Measurements from ENCODE around the gene MIA. TPM values are rescaled to one million over a fixed set of nuclear protein-coding genes. Genes with fewer than 3 reads are reported as not detected.
A peak's percentile ranks its signal among the peaks of the same experiment; 100 is the strongest.

Gene MIA
- total RNA-seq, 1 donor from 2014 or later = not detected

- Histone ChIP-seq H3K79me2 (ENCODE audit: low read depth) (no peaks in the 10 kb centered on the region), H3K4me2 (no peak overlapping the region), H4K20me1 (ENCODE audit: low read depth) (no peaks in the 10 kb centered on the region), H3K9me3 (ENCODE audit: low read depth) (no peaks in the 10 kb centered on the region), H3F3A (ENCODE audit: low read depth) (peaks cover 4% of the 10 kb centered on the region), H3K4me3 (no peak overlapping the region), H3K27me3 (no peaks in the 10 kb centered on the region), H3K27ac (no peak overlapping the region), H3K9ac (no peak overlapping the region), H3K4me1 (no peaks in the 10 kb centered on the region), H3K36me3 (no peaks in the 10 kb centered on the region), H2AFZ (replicated peaks) (no peak overlapping the region)
- Mint-ChIP-seq H3K27me3 (ENCODE audit: insufficient read depth, low read depth) (peaks cover 4% of the 10 kb centered on the region), H3K27ac (no peak overlapping the region), H3K4me3 (peak overlapping the region; percentile 48), H3K4me1 (peaks cover 3% of the 10 kb centered on the region), H3K9me3 (no peaks in the 10 kb centered on the region), H3K36me3 (peaks cover 6% of the 10 kb centered on the region)
- TF ChIP-seq EZH2 (IDR thresholded peaks at IDR 0.05) (no peak), EZH2phosphoT487 (IDR thresholded peaks at IDR 0.05) (no peak)
- no peak for DNase-seq (ENCODE audit: low spot score)
Measured at GRCh38 chr19:40741527-40742390, 33.6 kb upstream of the MIA start.

GRCh38 chr19:40742477-40742876 is 32.8 kb upstream of the MIA start:
- Histone ChIP-seq H3K79me2 (ENCODE audit: low read depth) (no peaks in the 10 kb centered on the region), H3F3A (ENCODE audit: low read depth) (peaks cover 4% of the 10 kb centered on the region), H3K27me3 (no peaks in the 10 kb centered on the region), H3K9me3 (ENCODE audit: low read depth) (no peaks in the 10 kb centered on the region), H3K4me3 (no peak overlapping the region), H3K4me1 (no peaks in the 10 kb centered on the region), H2AFZ (replicated peaks) (no peak overlapping the region), H4K20me1 (ENCODE audit: low read depth) (no peaks in the 10 kb centered on the region), H3K27ac (no peak overlapping the region), H3K9ac (no peak overlapping the region), H3K36me3 (no peaks in the 10 kb centered on the region), H3K4me2 (no peak overlapping the region)
- H3K36me3 Mint-ChIP-seq = peaks cover 5% of the 10 kb centered on the region
- no peak for TF ChIP-seq EZH2phosphoT487 (IDR thresholded peaks at IDR 0.05)
- TF ChIP-seq CTCF (IDR thresholded peaks at IDR 0.05) = no peak
- no peak for TF ChIP-seq EZH2 (IDR thresholded peaks at IDR 0.05)
- H3K27ac Mint-ChIP-seq = no peak overlapping the region
- no peak for DNase-seq (ENCODE audit: low spot score)
- no peak overlapping the region for H3K4me3 Mint-ChIP-seq
- peaks cover 4% of the 10 kb centered on the region for H3K27me3 Mint-ChIP-seq (ENCODE audit: insufficient read depth, low read depth)
- no peaks in the 10 kb centered on the region for H3K9me3 Mint-ChIP-seq
- H3K4me1 Mint-ChIP-seq = peaks cover 3% of the 10 kb centered on the region

- Histone ChIP-seq H3K9me3 (ENCODE audit: low read depth) (no peaks in the 10 kb centered on the region), H3K79me2 (ENCODE audit: low read depth) (peaks cover 4% of the 10 kb centered on the region), H3K27ac (no peak overlapping the region), H3K9ac (no peak overlapping the region), H3K4me3 (no peak overlapping the region), H3K36me3 (no peaks in the 10 kb centered on the region), H3F3A (ENCODE audit: low read depth) (peaks cover 4% of the 10 kb centered on the region), H4K20me1 (ENCODE audit: low read depth) (no peaks in the 10 kb centered on the region), H3K27me3 (no peaks in the 10 kb centered on the region), H3K4me1 (no peaks in the 10 kb centered on the region), H3K4me2 (no peak overlapping the region), H2AFZ (replicated peaks) (no peak overlapping the region)
- H3K27ac Mint-ChIP-seq = no peak overlapping the region
- H3K4me1 Mint-ChIP-seq = peaks cover 5% of the 10 kb centered on the region
- H3K27me3 Mint-ChIP-seq (ENCODE audit: insufficient read depth, low read depth) = peaks cover 2% of the 10 kb centered on the region
- no peak overlapping the region for H3K4me3 Mint-ChIP-seq
- DNase-seq (ENCODE audit: low spot score) = no peak
- no peaks in the 10 kb centered on the region for H3K9me3 Mint-ChIP-seq
- H3K36me3 Mint-ChIP-seq = peaks cover 3% of the 10 kb centered on the region
- TF ChIP-seq CTCF (IDR thresholded peaks at IDR 0.05) = no peak
- TF ChIP-seq EZH2phosphoT487 (IDR thresholded peaks at IDR 0.05) = no peak
- no peak for TF ChIP-seq EZH2 (IDR thresholded peaks at IDR 0.05)
Measured at GRCh38 chr19:40742886-40743285, 32.4 kb upstream of the MIA start.

GRCh38 chr19:40743926-40744325 is 31.4 kb upstream of the MIA start:
- no peak overlapping the region for H3K4me3 Mint-ChIP-seq
- no peak overlapping the region for H3K27ac ChIP-seq
- H3K4me1 Mint-ChIP-seq = peaks cover 11% of the 10 kb centered on the region
- H3K36me3 ChIP-seq = no peaks in the 10 kb centered on the region
- no peak overlapping the region for H3K9ac ChIP-seq
- H3K27me3 ChIP-seq = no peaks in the 10 kb centered on the region
- H3K4me3 ChIP-seq = no peak overlapping the region
- no peak overlapping the region for H3K27ac Mint-ChIP-seq
- H3K4me1 ChIP-seq = no peaks in the 10 kb centered on the region
- H3K9me3 Mint-ChIP-seq = no peaks in the 10 kb centered on the region
- TF ChIP-seq EZH2 (IDR thresholded peaks at IDR 0.05) (no peak), CTCF (IDR thresholded peaks at IDR 0.05) (no peak), EZH2phosphoT487 (IDR thresholded peaks at IDR 0.05) (no peak)
- H4K20me1 ChIP-seq (ENCODE audit: low read depth) = no peaks in the 10 kb centered on the region
- peaks cover 2% of the 10 kb centered on the region for H3K27me3 Mint-ChIP-seq (ENCODE audit: insufficient read depth, low read depth)
- H3K79me2 ChIP-seq (ENCODE audit: low read depth) = peaks cover 12% of the 10 kb centered on the region
- H3K9me3 ChIP-seq (ENCODE audit: low read depth) = no peaks in the 10 kb centered on the region
- H3K4me2 ChIP-seq = no peak overlapping the region
- H2AFZ ChIP-seq (replicated peaks) = no peak overlapping the region
- peaks cover 3% of the 10 kb centered on the region for H3K36me3 Mint-ChIP-seq
- H3F3A ChIP-seq (ENCODE audit: low read depth) = peaks cover 4% of the 10 kb centered on the region
- DNase-seq (ENCODE audit: low spot score) = no peak

Measured in neural progenitor cell (in vitro differentiated cells).